Right atrium auricular region (tissue), 2 donors: ENCODE data around the gene OTUB1. TPM values are rescaled to one million over a fixed set of nuclear protein-coding genes. Genes with fewer than 3 reads are reported as not detected.
A peak's percentile ranks its signal among the peaks of the same experiment; 100 is the strongest.

Experiments
- DNase-seq: peaks from one replicate; pipeline ENCODE4 v3.0.0-alpha.2; 2019; ENCODE audit warnings: low spot score
- H3K27ac ChIP-seq, 2 donors: fragments of 200-600 bp; sonication (generic); 1 replicate in 1 of 2; 2 replicates in 1 of 2; pipeline ENCODE4 v1.5.1; 2016 to 2019
- H3K27me3 ChIP-seq, 2 donors: fragments of 200-600 bp; sonication (generic); one replicate each; pipeline versions ENCODE4 v1.5.1 to v1.6.0; 2017 to 2019
- H3K36me3 ChIP-seq: fragments of 200-600 bp; sonication (generic); one replicate; pipeline ENCODE4 v1.5.1; 2016
- H3K4me1 ChIP-seq, 2 donors: fragments of 200-600 bp; sonication (generic); one replicate each; pipeline versions ENCODE4 v1.5.1 to v1.6.0; 2017 to 2019
- H3K4me3 ChIP-seq, 2 donors: fragments of 200-600 bp; sonication (generic); 1 replicate in 1 of 2; 2 replicates in 1 of 2; pipeline ENCODE4 v1.5.1; 2017 to 2019; ENCODE audit warnings: mild to moderate bottlenecking in 1 of 2, moderate library complexity in 1 of 2
- H3K9me3 ChIP-seq, 2 donors: fragments of 200-600 bp; sonication (generic); one replicate each; pipeline ENCODE4 v1.5.1; 2019
- total RNA-seq, 2 donors: library from RNA; depleted of rRNA; stranded (reverse); fragments of >200 nt; gene quantifications; one replicate each; pipeline ENCODE4 v1.1.0, GENCODE V29; 2016
- TF ChIP-seq, protein P1 (sequence below), 2 donors: fragments of 200-600 bp; sonication (generic); IDR thresholded peaks; one replicate each; pipeline ENCODE4 v1.5.1; 2019; ENCODE audit warnings: antibody characterized with exemption in 2 of 2

OTUB1 gene
- total RNA-seq, 2 donors from 2014 or later, result 55.9 to 57.1 TPM

DNA sequence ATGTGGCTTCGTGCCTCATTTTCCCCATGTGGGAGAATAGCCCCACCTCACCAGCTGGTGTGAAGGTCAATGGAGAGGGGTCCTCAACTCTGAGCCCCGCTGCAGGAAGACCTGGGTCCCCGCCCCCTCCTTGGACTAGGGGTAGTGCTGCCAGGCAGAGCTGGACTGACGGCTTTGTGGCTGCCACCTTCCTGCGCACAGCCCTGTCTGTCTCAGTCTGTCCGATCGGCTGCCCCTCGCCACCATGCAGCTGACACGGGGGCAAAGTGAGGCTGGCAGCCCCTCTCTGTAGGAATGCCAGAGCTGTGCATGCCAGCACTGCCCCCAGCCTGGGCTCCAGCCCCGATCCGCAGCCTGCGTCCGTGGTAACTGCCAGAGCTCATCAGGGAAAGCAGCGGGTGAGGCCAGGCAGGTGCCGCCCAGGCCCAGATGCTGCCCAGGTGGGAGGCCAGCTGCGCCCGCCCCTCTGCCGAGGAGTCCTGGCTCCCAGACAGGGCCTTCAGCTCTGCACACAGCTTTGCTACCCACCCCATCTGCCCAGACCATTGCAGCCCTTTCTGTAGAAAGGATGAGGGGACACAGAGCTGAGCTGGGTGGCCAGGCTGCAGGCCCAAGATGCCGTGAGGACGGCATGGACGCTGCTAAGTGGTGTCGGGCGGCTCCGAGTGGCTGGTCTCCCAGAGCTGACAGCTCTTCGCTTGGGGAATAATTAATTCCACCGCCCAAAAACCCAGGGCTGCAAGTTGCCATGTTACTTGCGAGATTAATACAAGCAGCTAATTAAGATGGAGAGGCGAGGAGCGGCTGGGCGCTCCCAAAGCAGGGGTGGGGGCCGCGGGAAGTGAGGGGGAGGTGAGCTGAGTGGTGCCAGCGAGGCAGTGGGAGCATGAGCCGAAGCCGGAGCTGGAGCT lies 30.0 kb downstream of the OTUB1 start:
- H3K4me3 ChIP-seq, result no peak overlapping the region
- no peaks in the 10 kb centered on the region for H3K9me3 ChIP-seq
- H3K36me3 ChIP-seq, result no peaks in the 10 kb centered on the region
- TF ChIP-seq, protein P1, sequence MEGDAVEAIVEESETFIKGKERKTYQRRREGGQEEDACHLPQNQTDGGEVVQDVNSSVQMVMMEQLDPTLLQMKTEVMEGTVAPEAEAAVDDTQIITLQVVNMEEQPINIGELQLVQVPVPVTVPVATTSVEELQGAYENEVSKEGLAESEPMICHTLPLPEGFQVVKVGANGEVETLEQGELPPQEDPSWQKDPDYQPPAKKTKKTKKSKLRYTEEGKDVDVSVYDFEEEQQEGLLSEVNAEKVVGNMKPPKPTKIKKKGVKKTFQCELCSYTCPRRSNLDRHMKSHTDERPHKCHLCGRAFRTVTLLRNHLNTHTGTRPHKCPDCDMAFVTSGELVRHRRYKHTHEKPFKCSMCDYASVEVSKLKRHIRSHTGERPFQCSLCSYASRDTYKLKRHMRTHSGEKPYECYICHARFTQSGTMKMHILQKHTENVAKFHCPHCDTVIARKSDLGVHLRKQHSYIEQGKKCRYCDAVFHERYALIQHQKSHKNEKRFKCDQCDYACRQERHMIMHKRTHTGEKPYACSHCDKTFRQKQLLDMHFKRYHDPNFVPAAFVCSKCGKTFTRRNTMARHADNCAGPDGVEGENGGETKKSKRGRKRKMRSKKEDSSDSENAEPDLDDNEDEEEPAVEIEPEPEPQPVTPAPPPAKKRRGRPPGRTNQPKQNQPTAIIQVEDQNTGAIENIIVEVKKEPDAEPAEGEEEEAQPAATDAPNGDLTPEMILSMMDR (IDR thresholded peaks at IDR 0.05), result no peak
- peaks cover 0 to 23% of the 10 kb centered on the region in 2 donors for H3K4me1 ChIP-seq
- no peaks in the 10 kb centered on the region for H3K27me3 ChIP-seq
- H3K27ac ChIP-seq, result no peak overlapping the region
- DNase-seq, result no peak

DNA sequence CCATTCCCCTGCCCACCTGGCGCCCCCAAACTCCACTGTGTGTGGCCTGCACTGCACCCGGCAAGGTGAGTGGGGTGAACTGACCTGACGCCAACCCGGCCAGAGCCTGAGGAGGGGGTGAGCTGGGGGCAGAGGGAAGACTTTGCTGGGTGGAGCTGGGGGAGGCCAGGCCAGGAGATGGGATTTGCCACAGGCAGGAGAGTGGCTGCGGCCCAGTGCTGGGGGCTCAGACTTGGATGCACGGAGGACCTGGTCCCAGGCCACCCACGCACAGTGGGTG lies 31.6 kb downstream of the OTUB1 start:
- Histone ChIP-seq H3K27ac (no peak overlapping the region), H3K4me1 (peaks cover 0 to 32% of the 10 kb centered on the region in 2 donors), H3K36me3 (no peaks in the 10 kb centered on the region), H3K9me3 (no peaks in the 10 kb centered on the region), H3K27me3 (no peaks in the 10 kb centered on the region), H3K4me3 (no peak overlapping the region)
- TF ChIP-seq, protein P1 (IDR thresholded peaks at IDR 0.05), result no peak
- DNase-seq, result no peak

DNA sequence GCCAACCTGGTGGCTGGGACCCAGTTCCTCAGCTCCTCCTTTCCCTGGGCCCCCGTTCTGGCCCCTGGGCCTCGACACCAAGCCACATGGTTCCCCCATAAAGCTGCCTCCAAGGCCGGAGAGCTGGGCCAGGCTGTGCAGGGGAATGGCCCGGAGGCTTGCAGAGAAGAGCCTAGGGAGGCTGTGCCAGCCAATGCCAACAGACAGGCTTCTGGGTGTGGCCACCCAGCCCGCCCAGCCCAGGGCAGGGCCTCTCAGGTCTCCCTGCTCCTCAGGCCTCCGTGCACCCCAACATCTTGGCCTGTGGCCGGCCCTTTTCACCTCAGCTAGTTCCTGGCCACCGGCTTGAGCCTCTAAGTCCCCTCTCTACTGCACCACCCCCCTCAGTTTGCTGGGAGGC lies 32.1 kb downstream of the OTUB1 start:
- Histone ChIP-seq H3K4me3 (no peak overlapping the region), H3K36me3 (no peaks in the 10 kb centered on the region), H3K4me1 (peaks cover 0 to 32% of the 10 kb centered on the region in 2 donors), H3K27ac (no peak overlapping the region), H3K9me3 (no peaks in the 10 kb centered on the region), H3K27me3 (no peaks in the 10 kb centered on the region)
- TF ChIP-seq, protein P1 (IDR thresholded peaks at IDR 0.05), result no peak
- DNase-seq, result no peak

DNA sequence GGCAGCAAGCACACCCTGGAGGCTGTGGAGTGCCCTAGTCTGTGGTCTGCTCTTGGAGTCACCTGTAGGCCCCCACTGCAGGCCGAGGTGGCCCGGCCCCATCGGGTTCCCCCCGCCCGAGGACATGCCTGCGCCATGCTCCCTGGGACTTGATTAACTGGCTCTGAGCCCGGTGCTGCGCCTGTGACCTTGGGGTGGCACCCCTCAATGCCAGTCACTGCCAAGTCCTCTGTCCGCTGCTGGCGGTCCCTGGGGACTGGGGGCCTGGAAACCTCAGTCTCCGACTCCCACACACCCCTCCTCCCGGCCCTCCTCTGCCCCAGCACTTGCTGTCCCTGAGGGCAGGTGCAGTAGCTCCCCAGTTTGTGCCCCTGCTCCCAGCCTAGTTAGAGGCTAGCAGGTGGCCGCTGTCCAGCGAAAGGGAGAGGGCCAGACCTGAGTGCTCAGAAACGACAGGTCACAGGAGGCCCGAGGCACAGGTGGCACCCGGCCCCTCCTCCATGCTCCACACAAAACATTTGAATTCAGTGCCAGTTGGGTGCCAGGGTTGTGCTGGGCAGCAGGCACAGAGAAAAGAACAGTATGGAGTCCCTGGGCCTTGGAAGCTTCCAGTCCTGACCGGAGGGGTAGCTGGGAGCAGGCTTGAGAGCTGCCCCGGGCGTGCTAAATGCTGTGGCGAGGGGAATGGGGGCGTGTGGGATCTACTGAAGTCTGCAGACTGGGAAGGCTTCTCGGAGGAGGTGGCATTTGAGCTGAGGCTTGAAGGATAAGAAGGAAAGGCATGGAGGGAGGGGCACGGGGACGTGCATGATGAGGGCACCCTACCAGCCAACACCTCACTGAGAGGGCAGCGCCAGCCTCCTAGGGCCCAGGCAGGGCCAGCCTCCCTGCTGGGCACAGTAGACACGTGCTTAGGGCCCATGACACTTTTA lies 33.1 kb downstream of the OTUB1 start:
- Histone ChIP-seq H3K27ac (peak overlapping the region in 1 of 2 donors; percentile 7), H3K4me1 (peaks cover 0 to 32% of the 10 kb centered on the region in 2 donors), H3K9me3 (no peaks in the 10 kb centered on the region), H3K36me3 (no peaks in the 10 kb centered on the region), H3K4me3 (no peak overlapping the region), H3K27me3 (no peaks in the 10 kb centered on the region)
- no peak for DNase-seq
- TF ChIP-seq, protein P1 (IDR thresholded peaks at IDR 0.05), result no peak

DNA sequence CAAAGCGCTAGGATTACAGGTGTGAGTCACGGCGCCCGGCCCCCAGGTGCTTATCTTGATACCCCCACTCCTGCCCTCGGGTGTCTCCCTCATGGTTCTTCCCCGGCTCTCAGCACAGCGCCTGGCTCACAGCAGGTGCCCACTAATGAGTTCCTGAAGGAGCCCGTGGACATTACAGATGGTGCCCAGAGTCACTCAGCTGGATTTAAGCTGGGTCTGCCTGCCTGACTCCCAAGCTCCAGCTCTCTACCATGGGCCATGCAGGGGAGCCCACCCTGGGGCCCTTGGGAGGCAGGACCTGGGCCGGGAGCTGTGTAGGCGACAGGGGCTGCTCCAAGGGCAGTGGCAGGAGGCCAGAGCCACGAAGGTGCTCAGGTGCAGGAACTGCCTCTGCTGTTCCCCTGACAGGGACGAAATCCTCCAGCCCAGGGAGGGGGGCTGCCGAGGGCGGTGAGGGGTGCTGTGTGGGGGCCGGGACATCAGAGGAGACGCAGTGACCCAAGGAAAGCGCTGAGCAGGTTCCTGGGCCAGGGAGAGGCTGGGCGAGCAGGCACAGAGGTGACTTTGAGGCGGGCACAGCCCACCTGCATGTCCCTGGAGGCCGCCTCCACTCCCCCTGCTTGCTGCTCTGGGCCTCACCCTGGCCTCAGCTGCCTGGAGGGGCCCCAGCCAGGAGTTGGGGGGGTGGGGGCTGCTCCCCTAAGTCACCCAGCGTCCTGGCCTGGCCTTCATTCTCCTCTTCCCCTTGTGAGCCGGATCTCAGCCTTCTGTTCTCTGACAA lies 34.9 kb downstream of the OTUB1 start:
- Histone ChIP-seq H3K27me3 (no peaks in the 10 kb centered on the region), H3K27ac (peak overlapping the region; percentile 6 to 45), H3K9me3 (no peaks in the 10 kb centered on the region), H3K4me1 (peaks cover 0 to 32% of the 10 kb centered on the region in 2 donors), H3K4me3 (no peak overlapping the region), H3K36me3 (no peaks in the 10 kb centered on the region)
- DNase-seq, result no peak
- TF ChIP-seq, protein P1 (IDR thresholded peaks at IDR 0.05), result no peak
